Right lobe of liver (tissue), 6 donors: ENCODE results near the gene PLCB2. TPM values are rescaled to one million over a fixed set of nuclear protein-coding genes. Genes with fewer than 3 reads are reported as not detected.

Source experiments
- ATAC-seq, 4 donors: fragments of 200-7000 bp; cut with Tn5 transposase; one replicate each; pipeline ENCODE4 v1.9.1; 2020; ENCODE audit warnings: mild to moderate bottlenecking in 4 of 4, moderate library complexity in 4 of 4
- DNase-seq, 3 donors: peaks; one replicate each; pipeline ENCODE4 v3.0.0-alpha.2; 2020
- H3K27ac ChIP-seq, 3 donors: fragments of 200-600 bp; one replicate each; pipeline ENCODE4 v1.8.0; 2022
- H3K27me3 ChIP-seq, 2 donors: fragments of 200-600 bp; one replicate each; pipeline ENCODE4 v1.8.0; 2022
- H3K36me3 ChIP-seq, 4 donors: fragments of 200-600 bp; sonication (generic) in 1 of 4; one replicate each; pipeline versions ENCODE4 v1.5.1 to v1.8.0; 2017 to 2022; ENCODE audit warnings: control low read depth in 1 of 4
- H3K4me1 ChIP-seq, 4 donors: fragments of 200-600 bp; sonication (generic) in 1 of 4; one replicate each; pipeline versions ENCODE4 v1.5.1 to v1.8.0; 2017 to 2022; ENCODE audit warnings: control low read depth in 1 of 4
- H3K4me3 ChIP-seq, 3 donors: fragments of 200-600 bp; one replicate each; pipeline ENCODE4 v1.8.0; 2022
- H3K9me3 ChIP-seq, 4 donors: fragments of 200-600 bp; sonication (generic) in 1 of 4; one replicate each; pipeline versions ENCODE4 v1.5.1 to v1.8.0; 2017 to 2022; ENCODE audit warnings: control low read depth in 1 of 4
- POLR2A ChIP-seq: fragments of 450-650 bp; IDR thresholded peaks from one replicate; pipeline ENCODE4 v1.6.1; 2017; ENCODE audit warnings: antibody characterized with exemption, mild to moderate bottlenecking
- WGBS: methylation state at CpG from one replicate; pipeline ENCODE4 v1.1.6; 2018; ENCODE audit warnings: low coverage, low lambda C conversion rate; ENCODE audit not compliant: insufficient coverage; ENCODE audit errors: missing lambda C conversion rate; 5-methylcytosine and 5-hydroxymethylcytosine counted together
- intact Hi-C, 2 donors: fragments of 100-400 bp; cut with DNase I; formaldehyde crosslinking; loops; one replicate each; pipeline versions ENCODE4 v1.11.2 to v1.14.1; 2022
- total RNA-seq, 6 experiments: library from RNA; depleted of rRNA in 2 of 6; stranded (reverse); fragments of >200 nt in 2 of 6; fragmentation: NEBNext Ultra II Directional in 3 of 6; extraction: Animal tissue kit (Norgen Biotek cat#: 25700) in 3 of 6; gene quantifications; one replicate each; pipeline versions ENCODE4 v1.1.0 to v1.2.4, GENCODE V29; 2016 to 2023
- TF ChIP-seq, protein P1 (sequence below), 4 donors: fragments of 200-600 bp in 3 of 4; fragments of 450-650 bp in 1 of 4; IDR thresholded peaks; one replicate each; pipeline versions ENCODE4 v1.5.1 to v1.8.0; 2016 to 2022; ENCODE audit warnings: antibody characterized with exemption in 4 of 4, mild to moderate bottlenecking in 2 of 4
- donor health status: DM: no; HTN: yes; CAD: no.
- donor health status: DM: no; HTN: no; CAD: no.
- donor health status: DM: no; HTN: no; CAD: no.
- donor health status: DM: no; HTN: yes; CAD: no.
- donor health status: DM: no; HTN: yes; CAD: no.

Gene PLCB2
- total RNA-seq, 6 experiments from 2014 or later, result 5.0 to 18.0 (median 7.2) TPM

GRCh38 chr15:40252438-40253166, 55.1 kb downstream of the PLCB2 start:
- H3K4me3 ChIP-seq, result peak overlapping the region; percentile 42 to 51 (median 44)
- 0% methylated on average over 9 of the region's 82 CpGs for WGBS
- TF ChIP-seq, protein P1, sequence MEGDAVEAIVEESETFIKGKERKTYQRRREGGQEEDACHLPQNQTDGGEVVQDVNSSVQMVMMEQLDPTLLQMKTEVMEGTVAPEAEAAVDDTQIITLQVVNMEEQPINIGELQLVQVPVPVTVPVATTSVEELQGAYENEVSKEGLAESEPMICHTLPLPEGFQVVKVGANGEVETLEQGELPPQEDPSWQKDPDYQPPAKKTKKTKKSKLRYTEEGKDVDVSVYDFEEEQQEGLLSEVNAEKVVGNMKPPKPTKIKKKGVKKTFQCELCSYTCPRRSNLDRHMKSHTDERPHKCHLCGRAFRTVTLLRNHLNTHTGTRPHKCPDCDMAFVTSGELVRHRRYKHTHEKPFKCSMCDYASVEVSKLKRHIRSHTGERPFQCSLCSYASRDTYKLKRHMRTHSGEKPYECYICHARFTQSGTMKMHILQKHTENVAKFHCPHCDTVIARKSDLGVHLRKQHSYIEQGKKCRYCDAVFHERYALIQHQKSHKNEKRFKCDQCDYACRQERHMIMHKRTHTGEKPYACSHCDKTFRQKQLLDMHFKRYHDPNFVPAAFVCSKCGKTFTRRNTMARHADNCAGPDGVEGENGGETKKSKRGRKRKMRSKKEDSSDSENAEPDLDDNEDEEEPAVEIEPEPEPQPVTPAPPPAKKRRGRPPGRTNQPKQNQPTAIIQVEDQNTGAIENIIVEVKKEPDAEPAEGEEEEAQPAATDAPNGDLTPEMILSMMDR (IDR thresholded peaks at IDR 0.05), result no peak
- TF ChIP-seq POLR2A, result no peak
- H3K27me3 ChIP-seq, result peaks cover 0 to 17% of the 10 kb centered on the region in 2 donors
- H3K9me3 ChIP-seq, result no peaks in the 10 kb centered on the region
- H3K27ac ChIP-seq, result no peak overlapping the region
- intact Hi-C loops, result no loop called here
- peak in 1 of 3 donors; percentile 60 for DNase-seq
- ATAC-seq, result peak; percentile 23 to 73 (median 52)
- H3K36me3 ChIP-seq, result no peaks in the 10 kb centered on the region
- peaks cover 0 to 14% (median 5%) of the 10 kb centered on the region in 4 donors for H3K4me1 ChIP-seq

- ATAC-seq (no peak), DNase-seq (no peak)
- H3K9me3 ChIP-seq, result no peaks in the 10 kb centered on the region
- no peak for TF ChIP-seq POLR2A
- TF ChIP-seq, protein P1 (IDR thresholded peaks at IDR 0.05), result no peak
- intact Hi-C loops, result no loop called here
- H3K36me3 ChIP-seq, result no peaks in the 10 kb centered on the region
- H3K4me1 ChIP-seq, result peaks cover 0 to 14% (median 5%) of the 10 kb centered on the region in 4 donors
- 0% methylated on average over 2 of the region's 27 CpGs for WGBS
- peaks cover 0 to 17% of the 10 kb centered on the region in 2 donors for H3K27me3 ChIP-seq
- H3K27ac ChIP-seq, result no peak overlapping the region
- peak overlapping the region; percentile 42 to 51 (median 44) for H3K4me3 ChIP-seq
These were observed 55.6 kb downstream of the PLCB2 start for GRCh38 chr15:40252141-40252437.

- Histone ChIP-seq H3K36me3 (no peaks in the 10 kb centered on the region), H3K4me1 (peaks cover 0 to 14% (median 5%) of the 10 kb centered on the region in 4 donors), H3K4me3 (no peak overlapping the region), H3K9me3 (no peaks in the 10 kb centered on the region), H3K27me3 (peaks cover 0 to 17% of the 10 kb centered on the region in 2 donors), H3K27ac (no peak overlapping the region)
- DNase-seq (peak in 1 of 3 donors; percentile 10), ATAC-seq (no peak)
- TF ChIP-seq, protein P1 (IDR thresholded peaks at IDR 0.05), result no peak
- no peak for TF ChIP-seq POLR2A
- WGBS, result 95% methylated on average over 3 of the region's 10 CpGs
- intact Hi-C loops, result no loop called here
These were observed 56.1 kb downstream of the PLCB2 start for GRCh38 chr15:40251486-40252140.

GRCh38 chr15:40250771-40251483, 56.8 kb downstream of the PLCB2 start:
- no peaks in the 10 kb centered on the region for H3K36me3 ChIP-seq
- TF ChIP-seq, protein P1 (IDR thresholded peaks at IDR 0.05), result no peak
- TF ChIP-seq POLR2A, result no peak
- no peak overlapping the region for H3K27ac ChIP-seq
- ATAC-seq (no peak), DNase-seq (peak in 1 of 3 donors; percentile 6)
- 87% methylated on average over 11 of the region's 13 CpGs for WGBS
- no peak overlapping the region for H3K4me3 ChIP-seq
- intact Hi-C loops, result no loop called here
- no peaks in the 10 kb centered on the region for H3K9me3 ChIP-seq
- H3K27me3 ChIP-seq, result peaks cover 0 to 17% of the 10 kb centered on the region in 2 donors
- peaks cover 0 to 14% (median 5%) of the 10 kb centered on the region in 4 donors for H3K4me1 ChIP-seq
